ENCODE results near the gene SFTA2.

Gene SFTA2

DNA sequence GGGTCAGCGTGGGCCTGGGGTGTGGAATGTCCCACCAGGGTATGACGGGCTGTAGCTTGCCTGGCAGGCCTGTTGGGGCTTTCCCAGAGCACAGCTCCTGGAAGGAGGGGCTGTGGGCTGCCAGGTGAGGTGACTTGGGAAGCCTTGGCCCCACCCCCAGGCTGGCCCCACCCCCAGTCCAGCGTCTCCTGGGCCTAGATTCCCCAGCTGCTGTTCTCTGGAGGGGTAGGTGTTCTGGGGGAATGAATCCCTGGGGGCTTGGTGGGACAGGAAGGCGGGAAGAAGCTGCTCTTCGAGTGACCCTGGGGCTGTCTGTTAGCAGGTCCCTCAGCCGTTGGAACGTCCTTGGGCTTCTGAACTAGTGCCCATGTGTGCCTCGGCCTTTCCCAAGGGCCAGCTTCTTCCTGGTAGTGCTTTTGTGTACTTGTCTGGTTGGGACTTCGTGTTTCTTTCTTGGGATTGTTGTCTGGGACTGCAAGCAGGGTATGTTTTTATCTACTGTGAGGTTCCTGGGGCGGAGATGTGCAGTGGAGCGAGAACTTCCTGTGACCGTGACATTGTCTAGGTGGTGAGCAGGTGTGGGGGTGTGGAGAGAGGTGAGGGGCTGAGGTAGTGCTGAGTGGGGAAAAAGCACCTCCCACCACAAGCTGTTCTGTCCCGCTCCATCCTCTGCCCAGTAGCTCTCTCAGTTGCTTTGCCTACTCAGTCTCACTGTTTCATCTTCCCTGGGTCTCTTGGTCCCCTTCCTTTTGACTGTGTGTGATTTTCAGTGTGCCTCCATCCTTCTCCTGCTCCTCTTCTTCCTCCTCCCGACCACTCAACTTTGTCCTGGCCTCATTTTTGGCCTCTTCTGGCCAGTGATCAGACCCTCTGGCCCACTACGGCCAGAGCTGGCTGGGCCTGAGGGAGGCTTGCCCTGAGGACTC lies 48.9 kb downstream of the SFTA2 start:
- Histone ChIP-seq H3K9me3 (ENCODE audit: severe bottlenecking) (no peaks in the 10 kb centered on the region), H3K27me3 (ENCODE audit: insufficient read depth, poor library complexity, severe bottlenecking) (no peaks in the 10 kb centered on the region), H3K27ac (ENCODE audit: poor library complexity, severe bottlenecking) (peak overlapping the region; percentile 95), H3K4me1 (ENCODE audit: insufficient read depth, poor library complexity, severe bottlenecking) (peaks cover 30% of the 10 kb centered on the region), H3K36me3 (ENCODE audit: low read depth) (peaks cover 15% of the 10 kb centered on the region), H3K4me3 (ENCODE audit: severe bottlenecking) (peak overlapping the region; percentile 46)
- TF ChIP-seq, protein P1, sequence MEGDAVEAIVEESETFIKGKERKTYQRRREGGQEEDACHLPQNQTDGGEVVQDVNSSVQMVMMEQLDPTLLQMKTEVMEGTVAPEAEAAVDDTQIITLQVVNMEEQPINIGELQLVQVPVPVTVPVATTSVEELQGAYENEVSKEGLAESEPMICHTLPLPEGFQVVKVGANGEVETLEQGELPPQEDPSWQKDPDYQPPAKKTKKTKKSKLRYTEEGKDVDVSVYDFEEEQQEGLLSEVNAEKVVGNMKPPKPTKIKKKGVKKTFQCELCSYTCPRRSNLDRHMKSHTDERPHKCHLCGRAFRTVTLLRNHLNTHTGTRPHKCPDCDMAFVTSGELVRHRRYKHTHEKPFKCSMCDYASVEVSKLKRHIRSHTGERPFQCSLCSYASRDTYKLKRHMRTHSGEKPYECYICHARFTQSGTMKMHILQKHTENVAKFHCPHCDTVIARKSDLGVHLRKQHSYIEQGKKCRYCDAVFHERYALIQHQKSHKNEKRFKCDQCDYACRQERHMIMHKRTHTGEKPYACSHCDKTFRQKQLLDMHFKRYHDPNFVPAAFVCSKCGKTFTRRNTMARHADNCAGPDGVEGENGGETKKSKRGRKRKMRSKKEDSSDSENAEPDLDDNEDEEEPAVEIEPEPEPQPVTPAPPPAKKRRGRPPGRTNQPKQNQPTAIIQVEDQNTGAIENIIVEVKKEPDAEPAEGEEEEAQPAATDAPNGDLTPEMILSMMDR (IDR thresholded peaks at IDR 0.05; ENCODE audit: poor library complexity, severe bottlenecking), result no peak
- peak; percentile 87 for DNase-seq (ENCODE audit: low spot score)
- peak; percentile 39 for ATAC-seq (ENCODE audit: low read depth)

DNA sequence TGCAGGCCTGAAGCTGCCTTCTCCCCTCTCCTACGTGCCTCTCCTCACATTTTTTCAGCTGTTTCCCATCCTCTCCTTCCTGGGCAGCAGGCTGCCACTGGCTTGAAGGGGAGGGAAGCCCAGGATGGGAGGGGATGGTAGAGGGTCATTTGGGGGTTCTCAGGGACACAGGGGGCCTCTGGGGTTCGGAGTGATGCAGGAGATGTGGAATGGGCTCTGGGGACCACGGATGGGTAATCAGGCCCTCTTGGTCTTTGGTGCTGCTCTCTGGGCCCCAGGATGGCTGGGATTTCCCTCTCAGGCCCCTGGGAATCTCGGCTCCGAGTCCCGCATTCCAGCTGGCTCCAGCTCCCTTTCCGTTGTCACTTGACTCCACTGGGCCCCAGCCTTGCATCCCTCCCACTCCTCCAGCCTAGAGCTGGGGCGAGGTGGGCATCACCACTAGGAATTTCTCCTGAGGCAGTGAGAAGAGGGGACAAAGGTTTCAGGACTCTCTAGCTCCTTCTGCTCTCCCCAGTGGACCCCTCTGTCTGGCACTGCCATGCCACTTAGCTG lies 49.7 kb downstream of the SFTA2 start:
- Histone ChIP-seq H3K27me3 (ENCODE audit: insufficient read depth, poor library complexity, severe bottlenecking) (no peaks in the 10 kb centered on the region), H3K4me1 (ENCODE audit: insufficient read depth, poor library complexity, severe bottlenecking) (peaks cover 26% of the 10 kb centered on the region), H3K36me3 (ENCODE audit: low read depth) (peaks cover 7% of the 10 kb centered on the region), H3K27ac (ENCODE audit: poor library complexity, severe bottlenecking) (peak overlapping the region; percentile 95), H3K9me3 (ENCODE audit: severe bottlenecking) (no peaks in the 10 kb centered on the region), H3K4me3 (ENCODE audit: severe bottlenecking) (peak overlapping the region; percentile 46)
- TF ChIP-seq, protein P1 (IDR thresholded peaks at IDR 0.05; ENCODE audit: poor library complexity, severe bottlenecking), result no peak
- ATAC-seq (ENCODE audit: low read depth), result no peak
- no peak for DNase-seq (ENCODE audit: low spot score)

DNA sequence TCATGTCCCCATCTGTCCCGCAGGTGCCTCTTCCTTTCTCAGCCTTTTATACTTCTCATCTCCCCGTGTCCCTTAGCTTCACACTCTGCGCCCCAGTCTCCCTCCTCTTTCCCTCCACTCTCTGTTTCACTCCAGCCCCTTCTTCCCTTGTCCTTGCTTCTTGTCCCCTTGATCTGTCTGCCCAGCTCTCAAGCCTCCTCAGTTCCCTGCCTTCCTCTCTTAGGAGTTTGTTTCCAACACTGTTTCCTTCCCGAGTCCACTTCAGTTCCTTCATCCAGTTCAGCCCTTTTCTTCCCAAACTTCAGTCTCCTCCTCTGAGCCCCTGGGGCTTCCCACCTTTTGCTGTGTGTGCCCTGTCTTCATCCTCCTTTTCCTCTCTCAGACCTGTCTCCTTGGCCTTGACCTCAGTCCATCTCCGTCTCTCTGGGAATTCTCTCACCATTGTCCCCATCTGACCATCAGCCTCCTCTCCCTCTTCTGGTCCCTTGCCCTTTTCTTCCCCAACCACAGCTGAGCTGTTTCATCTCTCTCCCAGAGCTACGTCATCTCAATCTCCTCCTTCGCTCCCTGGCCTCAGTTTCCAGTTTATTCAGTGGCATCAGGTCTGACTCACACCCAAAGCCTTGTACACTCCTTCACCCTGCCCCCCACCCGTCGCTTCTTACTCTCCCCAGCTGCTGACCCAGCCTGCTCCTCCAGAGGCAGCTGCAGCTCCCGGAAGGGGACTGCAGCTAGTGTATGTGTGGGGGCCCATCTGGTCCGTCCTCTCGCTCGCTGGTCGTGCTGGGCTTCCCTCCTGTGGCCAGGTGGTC lies 50.4 kb downstream of the SFTA2 start:
- TF ChIP-seq, protein P1 (IDR thresholded peaks at IDR 0.05; ENCODE audit: poor library complexity, severe bottlenecking), result no peak
- no peaks in the 10 kb centered on the region for H3K9me3 ChIP-seq (ENCODE audit: severe bottlenecking)
- no peaks in the 10 kb centered on the region for H3K27me3 ChIP-seq (ENCODE audit: insufficient read depth, poor library complexity, severe bottlenecking)
- DNase-seq (ENCODE audit: low spot score), result no peak
- H3K27ac ChIP-seq (ENCODE audit: poor library complexity, severe bottlenecking), result peak overlapping the region; percentile 95
- peaks cover under 1% of the 10 kb centered on the region; the same call in 1 of the 2 replicates for H3K36me3 ChIP-seq (ENCODE audit: low read depth)
- ATAC-seq (ENCODE audit: low read depth), result no peak
- peaks cover 26% of the 10 kb centered on the region for H3K4me1 ChIP-seq (ENCODE audit: insufficient read depth, poor library complexity, severe bottlenecking)
- H3K4me3 ChIP-seq (ENCODE audit: severe bottlenecking), result no peak overlapping the region
